SK-N-MC (cell line): ENCODE results near the gene GOLGA2.

Experiments
- EZH2 ChIP-seq: fragments of 200-600 bp; sonication (generic); IDR thresholded peaks from one replicate; pipeline ENCODE4 v1.6.1; 2017; ENCODE audit warnings: antibody characterized with exemption
- FOXP2 ChIP-seq: optimal IDR thresholded peaks from 2 replicates; pipeline ENCODE3; 2011; ENCODE audit warnings: mild to moderate bottlenecking, moderate library complexity; ENCODE audit not compliant: insufficient read depth; ENCODE audit errors: extremely low read length, control extremely low read depth

DNA sequence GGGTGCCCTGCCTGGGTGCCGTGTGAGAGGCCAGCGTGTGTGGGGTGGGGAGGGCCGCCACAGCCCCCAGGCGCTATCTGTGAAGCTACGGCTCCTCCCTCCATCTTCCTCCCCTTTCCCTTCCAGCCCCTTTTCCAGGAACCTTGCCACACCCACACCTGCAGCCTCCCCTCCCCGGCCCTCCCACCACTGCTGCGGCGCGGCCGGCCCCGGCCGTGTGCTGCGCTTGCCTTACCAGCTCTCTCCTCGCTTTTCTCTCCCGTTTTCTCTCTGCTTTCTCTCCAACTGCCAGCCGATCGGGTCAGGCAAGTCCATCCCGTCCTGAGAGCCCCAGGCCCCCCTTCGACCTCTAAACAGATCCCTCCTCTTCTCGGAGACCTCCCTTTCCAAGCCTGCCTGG lies 21.4 kb downstream of the GOLGA2 start:
- TF ChIP-seq EZH2 (no peak), FOXP2 (no peak)
